OCI-LY7 (cell line): ENCODE data around the gene NONO. TPM values are rescaled to one million over a fixed set of nuclear protein-coding genes. Genes with fewer than 3 reads are reported as not detected.

Source experiments
- BruUV-seq: library from RNA; stranded (reverse); fragments of 400-500 nt; replicated peaks from 2 replicates; lab custom pipeline; 2021; lab: Mats Ljungman, UMichigan
- CTCF ChIA-PET: fragments of 300-600 bp; sonication (Branson Sonifier 250); formaldehyde crosslinking; loops from one replicate; lab custom pipeline; 2022; ENCODE audit warnings: antibody characterized with exemption; ENCODE audit not compliant: unreplicated experiment; lab: Charles Lee
- POLR2A ChIA-PET: fragments of 300-600 bp; sonication (Branson Sonifier 250); formaldehyde crosslinking; loops from one replicate; lab custom pipeline; 2022; ENCODE audit warnings: antibody characterized with exemption; lab: Charles Lee
- DNase-seq: peaks from one replicate; pipeline ENCODE4 v3.0.0-alpha.2; 2015; ENCODE audit warnings: low spot score
- H2AFZ ChIP-seq: fragments of 200-600 bp; sonication (generic), shearing (Covaris generic); 2 replicates; pipeline ENCODE4 v1.6.1; 2014; ENCODE audit warnings: mild to moderate bottlenecking, antibody characterized with exemption, low read length, moderate library complexity
- H3K27ac ChIP-seq: fragments of 200-600 bp; sonication (generic); 2 replicates; pipeline ENCODE4 v1.5.1; 2014; ENCODE audit warnings: mixed run types, low read depth, mild to moderate bottlenecking, moderate library complexity, low read length, inconsistent platforms; ENCODE audit not compliant: poor library complexity, severe bottlenecking
- H3K36me3 ChIP-seq: fragments of 200-600 bp; sonication (generic); 2 replicates; pipeline ENCODE4 v1.6.1; 2014; ENCODE audit warnings: mild to moderate bottlenecking, antibody characterized with exemption, low read length, moderate library complexity, mixed read lengths; ENCODE audit not compliant: insufficient read depth
- H3K4me1 ChIP-seq: fragments of 200-600 bp; sonication (generic); 2 replicates; pipeline ENCODE4 v1.5.1; 2014; ENCODE audit warnings: mild to moderate bottlenecking, low read length; ENCODE audit not compliant: insufficient read depth, poor library complexity, severe bottlenecking
- H3K4me2 ChIP-seq: fragments of 200-600 bp; sonication (generic); 2 replicates; pipeline ENCODE4 v1.6.1; 2014; ENCODE audit warnings: mild to moderate bottlenecking, low read length
- H3K4me3 ChIP-seq: fragments of 200-600 bp; sonication (generic); 2 replicates; pipeline ENCODE4 v1.5.1; 2014; ENCODE audit warnings: mild to moderate bottlenecking, low read depth, low read length; ENCODE audit not compliant: poor library complexity, severe bottlenecking
- H3K79me2 ChIP-seq: fragments of 200-600 bp; sonication (generic); 2 replicates; pipeline ENCODE4 v1.6.1; 2016; ENCODE audit warnings: low read depth, mild to moderate bottlenecking, low read length, moderate library complexity, mixed read lengths; ENCODE audit not compliant: insufficient read depth
- H3K9me2 ChIP-seq: fragments of 200-600 bp; sonication (generic); 2 replicates; pipeline ENCODE4 v1.6.1; 2016; ENCODE audit warnings: mild to moderate bottlenecking, low read length, mixed read lengths; ENCODE audit not compliant: insufficient read depth
- H3K9me3 ChIP-seq: fragments of 200-600 bp; sonication (generic); 2 replicates; pipeline ENCODE4 v1.6.1; 2014; ENCODE audit warnings: mild to moderate bottlenecking, mixed run types, low read length, mixed read lengths
- H4K20me1 ChIP-seq: fragments of 200-600 bp; sonication (generic); 2 replicates; pipeline ENCODE4 v1.6.1; 2014; ENCODE audit warnings: mild to moderate bottlenecking, antibody characterized with exemption, low read length, moderate library complexity, mixed read lengths; ENCODE audit not compliant: insufficient read depth
- CTCF ChIP-seq: fragments of 200-600 bp; sonication (generic); conservative IDR thresholded peaks from 2 replicates; pipeline ENCODE4 v1.5.1; 2014; ENCODE audit warnings: mild to moderate bottlenecking, antibody characterized with exemption, low read length, moderate library complexity, mixed read lengths
- EZH2phosphoT487 ChIP-seq: fragments of 200-600 bp; sonication (generic); IDR thresholded peaks from 2 replicates; pipeline ENCODE4 v1.6.1; 2018; ENCODE audit warnings: low read depth, borderline replicate concordance, mild to moderate bottlenecking, mixed run types, antibody characterized with exemption, low read length, moderate library complexity, mixed read lengths
- intact Hi-C: fragments of 100-400 bp; cut with micrococcal nuclease; formaldehyde crosslinking; loops from one replicate; pipeline ENCODE4 v1.10.0; 2022; ENCODE audit not compliant: unreplicated experiment
- total RNA-seq, 2 experiments: library from RNA; depleted of rRNA in 1 of 2; stranded (reverse); fragments of >200 nt in 1 of 2; shearing (Covaris generic) in 1 of 2; gene quantifications; 2 replicates each; pipeline ENCODE4 v1.2.3, GENCODE V29; 2014 to 2022

The NONO gene
- total RNA-seq, 2 experiments from 2014 or later = 379 to 488 TPM

GRCh38 chrX:71244359-71245128 is 38.9 kb upstream of the NONO start:
- Histone ChIP-seq H3K4me3 (no peak overlapping the region), H2AFZ (no peak overlapping the region), H3K4me2 (no peak overlapping the region), H3K4me1 (no peaks in the 10 kb centered on the region), H4K20me1 (no peaks in the 10 kb centered on the region), H3K27ac (no peak overlapping the region), H3K36me3 (peaks cover 86% of the 10 kb centered on the region), H3K9me3 (no peaks in the 10 kb centered on the region), H3K9me2 (no peaks in the 10 kb centered on the region), H3K79me2 (no peaks in the 10 kb centered on the region)
- CTCF ChIA-PET = no interaction called here
- intact Hi-C loops = no loop called here
- no peak for DNase-seq
- TF ChIP-seq CTCF = no peak
- TF ChIP-seq EZH2phosphoT487 = no peak
- BruUV-seq = no TSS peak
- POLR2A ChIA-PET = interaction anchor here (0.6 kb wide), 1 partner anchor 931 kb away, joined by 4 read pairs; no protein-coding TSS in a partner anchor

DNA sequence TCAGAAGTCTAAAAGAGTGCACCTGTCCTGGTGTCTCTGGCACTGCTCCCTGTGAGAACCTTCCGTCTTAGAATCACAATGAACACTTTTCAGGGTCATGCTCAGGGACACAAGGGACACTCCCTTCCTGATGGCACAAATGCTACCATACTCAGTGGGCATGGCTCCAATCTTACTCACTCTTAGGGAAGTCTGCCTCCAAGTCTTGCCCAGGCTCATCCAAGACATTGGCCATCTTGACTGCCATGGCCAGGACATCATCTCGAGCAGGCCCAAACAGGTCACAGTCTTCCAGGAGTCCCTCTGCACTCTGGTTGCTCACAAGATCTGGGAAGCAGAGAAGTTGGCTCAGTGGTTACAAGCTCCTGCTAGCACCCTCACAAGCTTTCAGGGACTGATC is 38.3 kb upstream of the NONO start:
- BruUV-seq = no TSS peak
- intact Hi-C loops = no loop called here
- CTCF ChIA-PET = no interaction called here

More for the DNA sequence above, 38.3 kb upstream of the NONO start:
- H2AFZ ChIP-seq = no peak overlapping the region
- H3K9me2 ChIP-seq = no peaks in the 10 kb centered on the region
- H3K4me1 ChIP-seq = no peaks in the 10 kb centered on the region
- no peaks in the 10 kb centered on the region for H3K79me2 ChIP-seq
- H3K9me3 ChIP-seq = no peaks in the 10 kb centered on the region
- H3K4me3 ChIP-seq = no peak overlapping the region
- DNase-seq = no peak
- no peak overlapping the region for H3K27ac ChIP-seq
- TF ChIP-seq EZH2phosphoT487 (no peak), CTCF (no peak)
- POLR2A ChIA-PET = interaction anchor here (0.8 kb wide), 1 partner anchor 33 kb away, joined by 4 read pairs; no protein-coding TSS in a partner anchor
- no peak overlapping the region for H3K4me2 ChIP-seq
- H4K20me1 ChIP-seq = no peaks in the 10 kb centered on the region
- peaks cover 83% of the 10 kb centered on the region for H3K36me3 ChIP-seq
